ENCODE measurements around the gene ZC2HC1C.
"Not testable (repeated sequence)": the region's sequence is repeated elsewhere in the genome, so short reads cannot be mapped to it uniquely, and the experiment has no call there.

Gene ZC2HC1C

GRCh38 chr14:75096959-75097358, 27.5 kb downstream of the ZC2HC1C start:
- no peak for DNase-seq

DNA sequence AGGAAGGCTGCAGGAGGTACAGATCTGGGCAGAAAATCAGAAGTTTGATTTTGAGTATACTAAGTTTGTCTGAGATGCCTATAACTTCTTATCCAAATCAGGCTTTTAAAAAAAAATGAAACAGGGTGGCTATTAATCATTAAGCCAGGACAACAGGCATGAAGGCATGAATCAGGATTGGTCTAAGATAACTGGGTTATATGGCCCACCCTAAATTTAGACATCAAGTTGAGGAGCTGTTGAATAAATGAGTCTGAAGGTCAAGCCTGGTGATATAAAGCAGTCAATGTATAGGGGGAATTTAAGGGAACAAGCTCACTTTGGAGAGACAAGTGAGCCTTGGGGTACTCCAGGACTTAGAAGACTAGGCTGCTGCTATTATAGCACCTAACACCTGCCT, 28.8 kb downstream of the ZC2HC1C start:
- no peak for DNase-seq

- DNase-seq = no peak
These were observed 29.2 kb downstream of the ZC2HC1C start for GRCh38 chr14:75098682-75099081.

- DNase-seq = no peak
These were observed 32.0 kb downstream of the ZC2HC1C start for GRCh38 chr14:75101491-75101890.

GRCh38 chr14:75107186-75107585, 37.7 kb downstream of the ZC2HC1C start:
- DNase-seq = no peak

- no peak for DNase-seq
These were observed 40.4 kb downstream of the ZC2HC1C start for GRCh38 chr14:75109877-75110276.

GRCh38 chr14:75113932-75114539, 44.6 kb downstream of the ZC2HC1C start:
- DNase-seq = no peak

- DNase-seq = no peak
These were observed 49.6 kb downstream of the ZC2HC1C start for GRCh38 chr14:75119056-75119455.

- no peak for DNase-seq
These were observed 51.3 kb downstream of the ZC2HC1C start for GRCh38 chr14:75120541-75121291.

DNA sequence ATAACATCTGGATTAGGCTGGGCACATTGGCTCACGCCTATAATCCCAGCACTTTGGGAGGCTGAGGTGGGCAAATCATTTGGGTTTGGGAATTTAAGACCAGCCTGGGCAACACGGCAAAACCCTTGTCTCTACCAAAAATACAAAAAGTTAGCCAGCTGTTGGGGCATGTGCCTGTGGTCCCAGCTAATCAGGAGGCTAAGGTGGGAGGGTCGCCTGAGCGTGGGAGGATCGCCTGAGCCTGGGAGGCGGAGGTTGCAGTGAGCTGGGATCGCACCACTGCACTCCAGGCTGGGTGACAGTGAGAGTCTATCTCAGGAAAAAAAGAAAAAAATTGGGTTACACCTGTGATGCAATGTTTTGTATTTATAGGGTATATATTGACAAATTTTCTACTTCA, 52.1 kb downstream of the ZC2HC1C start:
- no peak for DNase-seq

DNA sequence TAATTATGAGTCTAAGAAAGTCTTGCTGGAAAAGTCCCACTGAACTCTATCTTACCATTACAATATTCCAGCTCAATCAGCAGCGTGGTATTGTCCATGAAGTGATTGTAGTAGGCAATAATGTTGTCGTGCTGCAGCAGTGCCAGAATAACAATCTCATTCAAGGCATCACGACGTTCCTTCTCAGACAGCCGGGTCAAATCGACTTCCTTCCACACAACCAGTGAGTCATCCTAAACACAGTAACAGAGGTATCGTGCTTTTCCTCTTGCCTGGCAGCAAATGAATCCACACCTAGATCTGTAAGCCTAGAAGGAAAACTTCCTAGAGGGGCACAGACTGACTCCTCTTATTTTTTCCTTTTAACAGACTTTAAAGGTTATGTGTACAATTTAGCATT, 54.5 kb downstream of the ZC2HC1C start:
- DNase-seq = peak; percentile 44 to 46

DNA sequence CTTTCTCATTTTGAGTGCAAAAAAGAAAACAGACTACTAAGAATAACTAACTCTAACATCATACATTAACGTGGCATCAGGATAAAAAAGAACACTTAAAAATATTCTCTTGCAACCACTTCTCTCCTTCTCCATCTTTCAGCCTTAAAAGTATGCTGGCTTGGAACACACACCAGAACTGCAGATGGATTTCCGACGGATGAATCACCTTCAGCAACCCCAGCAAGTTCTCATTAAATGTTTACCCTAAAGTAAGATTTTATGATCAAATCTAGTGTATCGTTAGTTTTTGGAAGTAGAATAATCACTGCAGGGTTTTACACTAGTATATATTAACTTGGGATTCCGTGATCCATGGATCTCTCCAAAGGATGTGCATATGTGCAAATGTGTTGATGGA, 56.2 kb downstream of the ZC2HC1C start:
- DNase-seq = no peak

DNA sequence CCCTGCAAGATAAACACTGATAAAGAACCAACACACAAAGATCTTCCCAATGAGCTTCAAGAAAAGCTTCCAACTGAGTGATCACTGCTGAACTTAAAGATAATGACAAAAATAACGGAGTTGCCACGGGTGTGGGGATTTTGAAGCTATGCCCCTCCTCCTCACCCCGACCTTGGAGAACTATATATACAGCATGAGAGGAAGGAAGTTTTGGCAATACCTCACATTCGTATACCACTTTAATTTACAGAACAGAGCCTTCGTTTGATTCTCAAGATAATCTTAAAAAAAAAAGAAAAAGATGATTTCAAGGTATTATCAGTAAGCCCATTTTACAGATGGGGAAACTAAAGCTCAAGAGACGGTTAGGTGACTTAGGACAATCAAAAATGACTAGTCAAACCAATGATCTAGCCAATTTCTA, 56.7 kb downstream of the ZC2HC1C start:
- peak; percentile 43 to 73 for DNase-seq

DNA sequence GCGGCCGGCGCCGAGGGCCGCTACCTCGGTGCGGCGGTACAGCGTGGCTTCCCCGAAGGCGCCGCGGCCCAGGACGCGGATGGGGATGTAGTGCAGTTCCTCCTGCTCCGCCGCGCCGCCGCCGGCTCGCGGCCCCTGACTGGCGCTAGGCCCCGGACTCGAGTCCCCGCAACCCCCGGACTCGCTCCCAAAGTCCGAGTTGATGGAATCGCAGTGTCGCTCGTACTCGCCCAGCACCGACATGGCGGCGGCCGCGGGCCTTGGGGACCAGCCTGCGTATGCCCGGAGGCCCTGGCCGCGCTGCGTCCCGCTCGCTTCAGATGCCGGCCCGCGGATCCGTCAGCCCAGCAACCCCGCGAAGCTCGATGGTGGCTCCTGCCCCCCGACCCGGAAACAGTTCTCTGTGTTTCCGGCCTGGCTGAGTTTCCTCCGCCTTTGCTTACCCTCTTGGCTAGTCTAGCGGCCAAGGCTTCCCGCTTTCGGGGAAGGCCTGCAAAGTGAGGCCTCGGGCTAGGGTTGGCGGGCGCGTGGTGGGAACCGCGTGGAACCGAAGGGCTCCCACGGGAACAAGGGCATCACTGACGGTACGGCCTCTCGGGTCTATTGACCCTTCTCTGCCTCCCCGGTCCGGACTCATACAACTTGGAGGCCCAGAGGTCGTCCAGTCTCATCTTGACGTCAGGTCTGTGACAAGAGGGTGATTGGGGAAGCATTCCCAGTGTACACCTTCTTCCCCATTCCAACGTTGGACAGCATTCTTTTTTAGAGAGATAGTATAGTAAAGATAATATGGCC, 57.4 kb downstream of the ZC2HC1C start, which contains the start of gene NEK9:
Gene NEK9, minus strand, starts transcription at position 370 of the 795 bp plus-strand sequence. Its CDS starts 127 bp downstream, at position 243.
- peak; percentile 90 to 91 for DNase-seq

DNA sequence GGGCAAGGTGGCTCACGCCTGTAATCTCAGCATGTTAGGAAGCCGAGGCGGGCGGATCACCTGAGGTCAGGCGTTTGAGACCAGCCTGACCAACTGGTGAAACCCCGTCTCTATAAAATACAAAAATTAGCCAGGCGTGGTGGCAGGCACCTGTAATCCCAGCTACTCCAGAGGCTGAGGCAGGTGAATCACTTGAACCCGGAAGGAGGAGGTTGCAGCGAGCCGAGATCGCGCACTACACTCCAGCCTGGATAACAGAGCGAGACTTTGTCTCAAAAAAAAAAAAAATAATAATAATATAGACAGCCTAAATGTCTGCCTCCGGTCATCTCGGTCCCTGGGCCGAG, 58.0 kb downstream of the ZC2HC1C start:
- not testable (repeated sequence) for DNase-seq

DNA sequence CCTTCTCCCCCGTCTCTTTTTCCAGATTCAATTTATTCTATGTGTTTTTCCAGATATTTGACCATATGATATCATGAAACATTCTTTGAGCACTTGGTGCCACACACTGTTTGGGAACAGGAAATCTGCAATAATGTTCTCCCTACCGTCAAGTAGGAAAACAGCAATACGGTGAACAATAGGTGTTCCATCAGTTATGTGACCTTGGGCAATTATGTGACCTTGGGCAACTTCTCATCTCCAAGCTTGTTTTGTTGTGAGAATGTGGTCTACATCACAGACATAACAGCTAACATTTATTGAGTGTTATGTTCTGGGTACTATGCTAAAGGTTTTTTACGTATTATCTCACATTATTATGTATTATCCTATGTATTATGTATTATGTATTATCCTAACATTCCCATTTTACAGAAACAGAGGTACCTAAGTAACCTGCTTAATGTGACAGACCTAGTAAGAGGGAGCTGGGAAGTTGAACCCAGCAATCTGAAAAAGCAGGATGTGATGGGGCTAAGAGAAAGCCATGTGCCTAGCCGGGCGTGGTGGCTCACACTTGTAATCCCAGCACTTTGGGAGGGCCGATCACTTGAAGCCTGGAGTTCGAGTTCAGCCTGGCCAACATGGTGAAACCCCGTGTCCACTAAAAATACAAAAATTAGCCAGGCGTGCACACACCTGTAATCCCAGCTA, 58.6 kb downstream of the ZC2HC1C start:
- DNase-seq = no peak

DNA sequence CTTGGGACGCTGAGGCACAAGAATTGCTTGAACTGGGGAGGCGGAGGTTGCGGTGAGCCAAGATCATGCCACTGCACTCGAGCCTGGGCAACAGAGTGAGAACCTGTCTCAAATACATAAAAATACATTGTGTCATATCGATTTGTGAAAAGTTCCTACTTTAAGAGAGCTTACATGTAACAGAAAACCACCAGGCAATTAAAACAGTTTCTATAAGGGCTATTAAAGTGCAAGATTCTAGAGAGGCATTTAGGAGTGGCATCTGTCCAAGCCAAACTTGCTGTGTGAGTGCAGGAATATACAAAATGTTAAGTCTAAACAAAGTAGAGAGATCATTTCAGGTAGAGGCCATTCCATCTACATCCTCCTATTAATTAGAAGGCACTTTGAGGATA, 59.2 kb downstream of the ZC2HC1C start:
- no peak for DNase-seq

Data from CD4-positive, alpha-beta T cell treated with Interleukin-4 for 1 hour (primary cell).